ENCODE results near the gene GPT2.

GPT2 gene

GRCh38 chr16:46883690-46884512 is at the start of gene GPT2:
Gene GPT2 (plus strand): TSS chr16:46884362. CDS start chr16:46884716, 354 bp downstream.
- Mint-ChIP-seq H3K4me3 (peak within 1 kb of the TSS; percentile 86), H3K36me3 (ENCODE audit: insufficient read depth) (peaks cover 2% of the 10 kb centered on the region), H3K9me3 (no peaks in the 10 kb centered on the region), H3K27me3 (peaks cover 59% of the 10 kb centered on the region), H3K4me1 (peaks cover 14% of the 10 kb centered on the region), H3K27ac (ENCODE audit: low read depth) (peak within 1 kb of the TSS; percentile 9)
- DNase-seq (ENCODE audit: low spot score in 2 of 2) (peak; percentile 25 to 48), ATAC-seq (replicated peaks; ENCODE audit: extremely low read depth, poor library complexity, severe bottlenecking) (peak; percentile 85)

- no peaks in the 10 kb centered on the region for H3K9me3 Mint-ChIP-seq
- no peaks in the 10 kb centered on the region for H3K27me3 Mint-ChIP-seq
- DNase-seq (ENCODE audit: low spot score in 2 of 2) (no peak), ATAC-seq (replicated peaks; ENCODE audit: extremely low read depth, poor library complexity, severe bottlenecking) (no peak)
- no peaks in the 10 kb centered on the region for H3K36me3 Mint-ChIP-seq (ENCODE audit: insufficient read depth)
- no peaks in the 10 kb centered on the region for H3K4me1 Mint-ChIP-seq
- no peak overlapping the region for H3K27ac Mint-ChIP-seq (ENCODE audit: low read depth)
- no peak overlapping the region for H3K4me3 Mint-ChIP-seq
These were observed 47.3 kb upstream of the GPT2 start for GRCh38 chr16:46836534-46837530.

- Mint-ChIP-seq H3K27me3 (no peaks in the 10 kb centered on the region), H3K4me3 (no peak overlapping the region), H3K36me3 (ENCODE audit: insufficient read depth) (no peaks in the 10 kb centered on the region), H3K9me3 (no peaks in the 10 kb centered on the region), H3K27ac (ENCODE audit: low read depth) (no peak overlapping the region), H3K4me1 (no peaks in the 10 kb centered on the region)
- DNase-seq (ENCODE audit: low spot score in 2 of 2) (no peak), ATAC-seq (replicated peaks; ENCODE audit: extremely low read depth, poor library complexity, severe bottlenecking) (no peak)
These were observed 44.1 kb upstream of the GPT2 start for GRCh38 chr16:46839986-46840443.

GRCh38 chr16:46842192-46842895 is 41.8 kb upstream of the GPT2 start:
- no peak overlapping the region for H3K27ac Mint-ChIP-seq (ENCODE audit: low read depth)
- H3K9me3 Mint-ChIP-seq = no peaks in the 10 kb centered on the region
- no peaks in the 10 kb centered on the region for H3K36me3 Mint-ChIP-seq (ENCODE audit: insufficient read depth)
- ATAC-seq (replicated peaks; ENCODE audit: extremely low read depth, poor library complexity, severe bottlenecking) (no peak), DNase-seq (ENCODE audit: low spot score in 2 of 2) (no peak)
- no peak overlapping the region for H3K4me3 Mint-ChIP-seq
- no peaks in the 10 kb centered on the region for H3K4me1 Mint-ChIP-seq
- H3K27me3 Mint-ChIP-seq = peaks cover 4% of the 10 kb centered on the region

- no peak for ATAC-seq (replicated peaks; ENCODE audit: extremely low read depth, poor library complexity, severe bottlenecking)
- Mint-ChIP-seq H3K27me3 (peaks cover 8% of the 10 kb centered on the region), H3K4me3 (no peak overlapping the region), H3K36me3 (ENCODE audit: insufficient read depth) (no peaks in the 10 kb centered on the region), H3K9me3 (no peaks in the 10 kb centered on the region), H3K27ac (ENCODE audit: low read depth) (no peak overlapping the region), H3K4me1 (no peaks in the 10 kb centered on the region)
- DNase-seq (ENCODE audit: low spot score in 2 of 2) = no peak
These were observed 40.1 kb upstream of the GPT2 start for GRCh38 chr16:46843898-46844642.

DNA sequence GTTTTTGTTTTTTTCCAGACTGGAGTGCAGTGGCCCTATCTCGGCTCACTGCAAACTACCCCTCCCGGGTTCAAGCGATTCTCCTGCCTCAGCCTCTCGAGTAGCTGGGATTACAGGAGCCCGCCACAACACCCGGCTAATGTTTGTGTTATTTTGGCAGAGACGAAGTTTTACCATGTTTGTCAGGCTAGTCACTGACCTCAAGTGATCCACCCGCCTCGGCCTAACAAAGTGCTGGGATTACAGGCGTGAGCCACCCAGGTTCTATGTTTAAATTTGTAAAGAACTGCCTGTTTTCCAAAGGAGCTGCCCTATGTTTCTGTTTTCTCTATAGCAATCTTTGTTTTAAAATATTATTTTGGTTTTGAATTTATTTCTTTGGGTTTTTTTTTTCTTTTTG is 39.4 kb upstream of the GPT2 start:
- Mint-ChIP-seq H3K4me3 (no peak overlapping the region), H3K9me3 (no peaks in the 10 kb centered on the region), H3K27me3 (peaks cover 8% of the 10 kb centered on the region), H3K36me3 (ENCODE audit: insufficient read depth) (no peaks in the 10 kb centered on the region), H3K27ac (ENCODE audit: low read depth) (no peak overlapping the region), H3K4me1 (no peaks in the 10 kb centered on the region)
- DNase-seq (ENCODE audit: low spot score in 2 of 2) = no peak
- no peak for ATAC-seq (replicated peaks; ENCODE audit: extremely low read depth, poor library complexity, severe bottlenecking)

GRCh38 chr16:46845952-46846351 is 38.2 kb upstream of the GPT2 start:
- no peak overlapping the region for H3K4me3 Mint-ChIP-seq
- peaks cover 8% of the 10 kb centered on the region for H3K27me3 Mint-ChIP-seq
- H3K27ac Mint-ChIP-seq (ENCODE audit: low read depth) = no peak overlapping the region
- no peaks in the 10 kb centered on the region for H3K36me3 Mint-ChIP-seq (ENCODE audit: insufficient read depth)
- ATAC-seq (replicated peaks; ENCODE audit: extremely low read depth, poor library complexity, severe bottlenecking) (no peak), DNase-seq (ENCODE audit: low spot score in 2 of 2) (no peak)
- no peaks in the 10 kb centered on the region for H3K9me3 Mint-ChIP-seq
- H3K4me1 Mint-ChIP-seq = no peaks in the 10 kb centered on the region

- Mint-ChIP-seq H3K27ac (ENCODE audit: low read depth) (no peak overlapping the region), H3K36me3 (ENCODE audit: insufficient read depth) (no peaks in the 10 kb centered on the region), H3K27me3 (peaks cover 8% of the 10 kb centered on the region), H3K4me1 (no peaks in the 10 kb centered on the region), H3K4me3 (no peak overlapping the region), H3K9me3 (no peaks in the 10 kb centered on the region)
- ATAC-seq (replicated peaks; ENCODE audit: extremely low read depth, poor library complexity, severe bottlenecking) (no peak), DNase-seq (ENCODE audit: low spot score in 2 of 2) (no peak)
These were observed 35.1 kb upstream of the GPT2 start for GRCh38 chr16:46848768-46849764.

DNA sequence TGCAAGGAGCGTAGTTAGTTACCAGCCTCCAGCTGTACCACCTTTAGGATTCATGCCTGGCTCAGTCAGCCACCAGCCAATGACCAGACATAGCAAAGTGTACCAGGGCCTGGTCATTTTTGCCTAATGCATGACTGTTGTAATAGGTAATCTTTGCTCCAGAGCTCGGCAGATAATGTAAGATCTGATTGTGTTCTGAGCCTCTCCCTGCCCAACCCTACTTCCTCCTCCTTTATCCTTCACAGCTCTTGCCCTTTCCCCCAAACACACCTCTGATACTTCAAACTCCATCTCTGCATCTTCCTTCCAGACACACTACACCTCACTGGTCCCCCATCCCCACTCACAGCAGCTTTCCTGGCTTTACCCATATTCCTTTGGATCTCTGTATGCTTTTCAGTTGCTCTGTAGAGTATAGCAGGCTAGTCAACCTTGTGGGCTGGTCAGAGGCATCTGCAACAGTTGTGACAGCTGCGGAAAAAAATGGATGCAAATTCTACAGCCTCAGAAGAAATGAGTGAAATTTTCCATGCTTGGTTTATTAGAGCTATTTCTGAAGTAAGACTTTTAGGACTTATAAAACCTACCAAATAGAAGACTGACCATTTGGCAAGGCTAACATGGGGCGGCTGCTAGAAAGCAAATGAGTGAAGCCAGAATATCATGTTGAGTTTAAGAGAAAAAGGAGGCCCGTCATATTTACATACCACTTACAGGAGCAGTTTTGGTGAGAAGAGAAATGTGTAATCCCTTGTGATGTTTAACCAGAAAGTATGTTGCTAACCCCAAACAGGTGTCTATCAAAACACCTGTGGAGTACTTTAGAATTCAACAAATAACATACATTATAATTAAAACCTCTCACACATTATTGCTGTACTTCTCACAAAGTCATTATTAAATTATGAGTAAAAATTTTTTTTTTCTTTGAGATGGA is 33.3 kb upstream of the GPT2 start:
- no peaks in the 10 kb centered on the region for H3K4me1 Mint-ChIP-seq
- ATAC-seq (replicated peaks; ENCODE audit: extremely low read depth, poor library complexity, severe bottlenecking) (no peak), DNase-seq (ENCODE audit: low spot score in 2 of 2) (no peak)
- no peaks in the 10 kb centered on the region for H3K9me3 Mint-ChIP-seq
- no peak overlapping the region for H3K4me3 Mint-ChIP-seq
- H3K27me3 Mint-ChIP-seq = peaks cover 8% of the 10 kb centered on the region
- no peaks in the 10 kb centered on the region for H3K36me3 Mint-ChIP-seq (ENCODE audit: insufficient read depth)
- H3K27ac Mint-ChIP-seq (ENCODE audit: low read depth) = no peak overlapping the region

DNA sequence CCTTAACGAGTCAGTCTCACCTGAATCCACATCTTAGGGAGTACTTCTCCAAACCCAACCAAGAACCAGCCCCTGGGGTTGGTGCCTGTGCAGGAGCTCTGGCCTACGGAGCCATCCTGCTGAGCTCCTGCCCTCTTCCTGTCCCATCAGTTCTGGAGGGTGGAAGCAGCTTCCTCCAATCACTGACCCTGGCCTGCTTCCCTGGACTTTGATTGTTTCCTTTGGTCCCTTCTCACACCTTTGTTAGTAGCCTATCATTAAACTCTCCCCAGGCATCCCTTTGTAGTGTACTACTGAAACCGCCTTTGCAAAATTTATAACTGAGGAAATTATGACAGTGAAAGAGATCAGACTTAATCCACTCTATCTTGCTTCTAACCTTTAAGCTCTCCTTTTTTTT is 32.0 kb upstream of the GPT2 start:
- H3K27me3 Mint-ChIP-seq = peaks cover 6% of the 10 kb centered on the region
- H3K4me1 Mint-ChIP-seq = no peaks in the 10 kb centered on the region
- DNase-seq (ENCODE audit: low spot score in 2 of 2) = no peak
- no peak overlapping the region for H3K4me3 Mint-ChIP-seq
- H3K9me3 Mint-ChIP-seq = no peaks in the 10 kb centered on the region
- ATAC-seq (replicated peaks; ENCODE audit: extremely low read depth, poor library complexity, severe bottlenecking) = no peak
- H3K36me3 Mint-ChIP-seq (ENCODE audit: insufficient read depth) = no peaks in the 10 kb centered on the region
- no peak overlapping the region for H3K27ac Mint-ChIP-seq (ENCODE audit: low read depth)
